Measurements from ENCODE around the gene PLCL1. TPM values are rescaled to one million over a fixed set of nuclear protein-coding genes. Genes with fewer than 3 reads are reported as not detected.

PLCL1 gene
- total and polyA plus RNA-seq, 2 donors (not counting 3 experiments of a cell fraction or from before 2014, with no cell fraction given) = 0.79 to 3.4 TPM

DNA sequence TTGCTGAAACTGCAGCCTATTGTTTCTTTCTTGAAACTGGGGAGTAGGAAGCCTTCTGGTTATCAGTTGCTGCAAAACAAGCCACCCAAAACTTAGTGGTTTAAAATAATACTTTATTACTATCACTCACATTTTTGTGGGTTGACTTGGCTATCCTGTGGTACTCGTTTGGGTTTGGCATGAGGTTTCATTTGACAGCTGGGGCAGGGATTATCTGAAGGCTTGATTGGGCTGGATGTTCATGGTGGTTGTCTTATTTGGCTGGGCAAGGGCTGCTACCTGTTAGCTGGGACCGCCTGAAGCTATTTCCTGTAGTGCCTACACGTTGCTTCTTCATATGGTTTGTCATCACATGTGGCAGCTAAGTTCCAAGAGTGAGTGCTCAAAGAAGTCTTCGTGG lies 122.3 kb downstream of the PLCL1 start:
- dilution Hi-C loops (cut with MboI; ENCODE audit: extremely low pct_ligation_motif_present, low sequenced_read_pairs) (no loop called here), intact Hi-C loops (cut with micrococcal nuclease) (loop anchor here (5.0 kb wide), 1 partner anchor 191 kb away; no protein-coding TSS in a partner anchor)
- FAIRE-seq = no peak
- H3K9me1 ChIP-seq (replicated peaks; ENCODE audit: control insufficient read depth, extremely low read depth, insufficient read depth, low read length) = no peaks in the 10 kb centered on the region
- no peaks in the 10 kb centered on the region for H4K20me1 ChIP-seq (replicated peaks; ENCODE audit: control insufficient read depth, extremely low read depth, insufficient read depth, low read length)
- H3K79me2 ChIP-seq (ENCODE audit: control insufficient read depth, insufficient read depth, low read length) = no peaks in the 10 kb centered on the region
- H3K27me3 ChIP-seq (ENCODE audit: control insufficient read depth in 2 of 2, insufficient read depth in 2 of 2, low read length in 2 of 2) = no peaks in the 10 kb centered on the region
- ChIA-PET POLR2A (no interaction called here), CTCF (no interaction called here)
- no peaks in the 10 kb centered on the region for H3K9me3 ChIP-seq (replicated peaks; ENCODE audit: control insufficient read depth, insufficient read depth, low read length)
- H3K27ac ChIP-seq (ENCODE audit: insufficient read depth, low read depth, low read length) = no peak overlapping the region
- BruUV-seq (replicated peaks) = no TSS peak
- no peaks in the 10 kb centered on the region for H3K36me3 ChIP-seq (ENCODE audit: control insufficient read depth in 2 of 2, extremely low read depth in 1 of 2, insufficient read depth in 2 of 2, low read length in 2 of 2)
- H3K4me2 ChIP-seq (ENCODE audit: insufficient read depth, low read length) = no peak overlapping the region
- no peak overlapping the region for H3K4me3 ChIP-seq (replicated peaks in 1 of 3; ENCODE audit: insufficient read depth in 1 of 3, low read depth in 1 of 3, low read length in 3 of 3)
- TF ChIP-seq MYC (IDR thresholded peaks at IDR 0.05; ENCODE audit: low read depth, low read length) (no peak), POLR2AphosphoS5 (IDR thresholded peaks at IDR 0.05; ENCODE audit: insufficient read depth, low read depth, low read length) (no peak), JUN (IDR thresholded peaks at IDR 0.05; ENCODE audit: borderline replicate concordance, insufficient read depth, insufficient read length, low read depth) (no peak), POLR2A (IDR thresholded peaks at IDR 0.05; ENCODE audit: low read depth, low read length) (no peak), FOS (IDR thresholded peaks at IDR 0.05; ENCODE audit: borderline replicate concordance, insufficient read depth, low read length) (no peak), GATA2 (IDR thresholded peaks at IDR 0.05; ENCODE audit: insufficient read depth, insufficient read length, low read depth, low read length) (no peak), EZH2 (IDR thresholded peaks at IDR 0.05; ENCODE audit: borderline replicate concordance, low read depth, low read length, severe bottlenecking) (no peak)
- TF ChIP-seq, protein P1, sequence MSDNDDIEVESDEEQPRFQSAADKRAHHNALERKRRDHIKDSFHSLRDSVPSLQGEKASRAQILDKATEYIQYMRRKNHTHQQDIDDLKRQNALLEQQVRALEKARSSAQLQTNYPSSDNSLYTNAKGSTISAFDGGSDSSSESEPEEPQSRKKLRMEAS (IDR thresholded peaks at IDR 0.05; ENCODE audit: insufficient read depth, insufficient read length) = no peak
- TF ChIP-seq, protein P2, sequence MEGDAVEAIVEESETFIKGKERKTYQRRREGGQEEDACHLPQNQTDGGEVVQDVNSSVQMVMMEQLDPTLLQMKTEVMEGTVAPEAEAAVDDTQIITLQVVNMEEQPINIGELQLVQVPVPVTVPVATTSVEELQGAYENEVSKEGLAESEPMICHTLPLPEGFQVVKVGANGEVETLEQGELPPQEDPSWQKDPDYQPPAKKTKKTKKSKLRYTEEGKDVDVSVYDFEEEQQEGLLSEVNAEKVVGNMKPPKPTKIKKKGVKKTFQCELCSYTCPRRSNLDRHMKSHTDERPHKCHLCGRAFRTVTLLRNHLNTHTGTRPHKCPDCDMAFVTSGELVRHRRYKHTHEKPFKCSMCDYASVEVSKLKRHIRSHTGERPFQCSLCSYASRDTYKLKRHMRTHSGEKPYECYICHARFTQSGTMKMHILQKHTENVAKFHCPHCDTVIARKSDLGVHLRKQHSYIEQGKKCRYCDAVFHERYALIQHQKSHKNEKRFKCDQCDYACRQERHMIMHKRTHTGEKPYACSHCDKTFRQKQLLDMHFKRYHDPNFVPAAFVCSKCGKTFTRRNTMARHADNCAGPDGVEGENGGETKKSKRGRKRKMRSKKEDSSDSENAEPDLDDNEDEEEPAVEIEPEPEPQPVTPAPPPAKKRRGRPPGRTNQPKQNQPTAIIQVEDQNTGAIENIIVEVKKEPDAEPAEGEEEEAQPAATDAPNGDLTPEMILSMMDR (IDR thresholded peaks at IDR 0.05; ENCODE audit: extremely low read depth in 1 of 2, insufficient read depth in 1 of 2, low read depth in 1 of 2, low read length in 2 of 2) = no peak
- no peak overlapping the region for H3K9ac ChIP-seq (replicated peaks; ENCODE audit: extremely low read depth, insufficient read depth, low read length)
- H2AFZ ChIP-seq (ENCODE audit: low read depth, low read length) = no peak overlapping the region
- peaks cover 21% of the 10 kb centered on the region for H3K4me1 ChIP-seq (ENCODE audit: control insufficient read depth, extremely low read depth, insufficient read depth, low read length)
- DNase-seq (ENCODE audit: low read depth, low spot score) = no peak
